ENCODE measurements around the gene NEDD4. TPM values are rescaled to one million over a fixed set of nuclear protein-coding genes. Genes with fewer than 3 reads are reported as not detected.
"Not testable (repeated sequence)": the region's sequence is repeated elsewhere in the genome, so short reads cannot be mapped to it uniquely, and the experiment has no call there.

The NEDD4 gene
- total RNA-seq, 2 experiments from 2014 or later = 18.5 to 18.7 TPM

- no peaks in the 10 kb centered on the region for H3K36me3 Mint-ChIP-seq
- POLR2A ChIA-PET = no interaction called here
- CTCF ChIA-PET = no interaction called here
- DNase-seq = no peak
- H3K27ac Mint-ChIP-seq = no peak overlapping the region
- H3K27me3 Mint-ChIP-seq = no peaks in the 10 kb centered on the region
- H3K4me3 Mint-ChIP-seq = no peak overlapping the region
- H3K4me1 Mint-ChIP-seq (ENCODE audit: low read depth) = no peaks in the 10 kb centered on the region
- intact Hi-C loops (cut with micrococcal nuclease) = no loop called here
- H3K9me3 Mint-ChIP-seq = no peaks in the 10 kb centered on the region
Observed at GRCh38 chr15:56031402-56031801, 38.0 kb upstream of the NEDD4 start.

- Mint-ChIP-seq H3K4me3 (no peak overlapping the region), H3K9me3 (peaks cover 3% of the 10 kb centered on the region), H3K4me1 (ENCODE audit: low read depth) (no peaks in the 10 kb centered on the region), H3K36me3 (no peaks in the 10 kb centered on the region), H3K27ac (no peak overlapping the region), H3K27me3 (peaks cover under 1% of the 10 kb centered on the region)
- no peak for DNase-seq
- POLR2A ChIA-PET = no interaction called here
- CTCF ChIA-PET = no interaction called here
- intact Hi-C loops (cut with micrococcal nuclease) = no loop called here
Observed at GRCh38 chr15:56028430-56028829, 35.0 kb upstream of the NEDD4 start.

GRCh38 chr15:56023160-56023559 is 29.7 kb upstream of the NEDD4 start:
- H3K27me3 Mint-ChIP-seq = peaks cover 14% of the 10 kb centered on the region
- not testable (repeated sequence) for H3K27ac Mint-ChIP-seq, DNase-seq

GRCh38 chr15:56019819-56020486 is 26.5 kb upstream of the NEDD4 start:
- Mint-ChIP-seq H3K36me3 (peaks cover 5% of the 10 kb centered on the region), H3K27me3 (peaks cover 23% of the 10 kb centered on the region), H3K9me3 (peaks cover 13% of the 10 kb centered on the region), H3K4me1 (ENCODE audit: low read depth) (no peaks in the 10 kb centered on the region), H3K27ac (no peak overlapping the region), H3K4me3 (no peak overlapping the region)
- no peak for DNase-seq
- ChIA-PET POLR2A (no interaction called here), CTCF (interaction anchor here (0.8 kb wide), 1 partner anchor 10 kb away, joined by 3 read pairs; no protein-coding TSS in a partner anchor)
- intact Hi-C loops (cut with micrococcal nuclease) = no loop called here

More at GRCh38 chr15:56023160-56023559, 29.7 kb upstream of the NEDD4 start:
- intact Hi-C loops (cut with micrococcal nuclease); H3K4me3 Mint-ChIP-seq; H3K4me1 Mint-ChIP-seq (ENCODE audit: low read depth); CTCF ChIA-PET; H3K9me3 Mint-ChIP-seq; POLR2A ChIA-PET; H3K36me3 Mint-ChIP-seq: not testable (repeated sequence)

- Mint-ChIP-seq H3K27me3 (peaks cover 23% of the 10 kb centered on the region), H3K4me3 (no peak overlapping the region), H3K27ac (no peak overlapping the region), H3K9me3 (peaks cover 19% of the 10 kb centered on the region), H3K4me1 (ENCODE audit: low read depth) (no peaks in the 10 kb centered on the region), H3K36me3 (peaks cover 5% of the 10 kb centered on the region)
- no peak for DNase-seq
- ChIA-PET POLR2A (no interaction called here), CTCF (interaction anchor here (0.7 to 0.8 kb wide), 2 partner anchors 11 to 34 kb away, joined by 3 read pairs; no protein-coding TSS in a partner anchor)
- intact Hi-C loops (cut with micrococcal nuclease) = no loop called here
Observed at GRCh38 chr15:56019060-56019793, 25.8 kb upstream of the NEDD4 start.

- ChIA-PET CTCF (interaction anchor here (1.3 kb wide), 1 partner anchor 20 kb away, joined by 3 read pairs; no protein-coding TSS in a partner anchor), POLR2A (no interaction called here)
- Mint-ChIP-seq H3K36me3 (peaks cover 7% of the 10 kb centered on the region), H3K4me3 (no peak overlapping the region), H3K27ac (no peak overlapping the region), H3K4me1 (ENCODE audit: low read depth) (no peaks in the 10 kb centered on the region), H3K27me3 (peaks cover 20% of the 10 kb centered on the region), H3K9me3 (peaks cover 27% of the 10 kb centered on the region)
- intact Hi-C loops (cut with micrococcal nuclease) = no loop called here
- DNase-seq = no peak
Observed at GRCh38 chr15:56017920-56018319, 24.5 kb upstream of the NEDD4 start.

- no peak for DNase-seq
- Mint-ChIP-seq H3K27me3 (peaks cover 16% of the 10 kb centered on the region), H3K36me3 (peaks cover 7% of the 10 kb centered on the region), H3K4me1 (ENCODE audit: low read depth) (no peaks in the 10 kb centered on the region), H3K9me3 (peaks cover 27% of the 10 kb centered on the region), H3K4me3 (no peak overlapping the region), H3K27ac (no peak overlapping the region)
- ChIA-PET POLR2A (no interaction called here), CTCF (interaction anchor here (1.3 kb wide), 1 partner anchor 20 kb away, joined by 3 read pairs; no protein-coding TSS in a partner anchor)
- intact Hi-C loops (cut with micrococcal nuclease) = no loop called here
Observed at GRCh38 chr15:56017511-56017910, 24.1 kb upstream of the NEDD4 start.

GRCh38 chr15:56016281-56016680 is 22.9 kb upstream of the NEDD4 start:
- H3K4me3 Mint-ChIP-seq = no peak overlapping the region
- peaks cover 27% of the 10 kb centered on the region for H3K9me3 Mint-ChIP-seq
- H3K27me3 Mint-ChIP-seq = peaks cover 15% of the 10 kb centered on the region
- CTCF ChIA-PET = interaction anchor here (1.0 kb wide), 1 partner anchor 37 kb away, joined by 3 read pairs; no protein-coding TSS in a partner anchor
- no peak for DNase-seq
- intact Hi-C loops (cut with micrococcal nuclease) = no loop called here
- H3K36me3 Mint-ChIP-seq = peaks cover 7% of the 10 kb centered on the region
- no peaks in the 10 kb centered on the region for H3K4me1 Mint-ChIP-seq (ENCODE audit: low read depth)
- POLR2A ChIA-PET = interaction anchor here (0.6 kb wide), 1 partner anchor 1197 kb away, joined by 3 read pairs; no protein-coding TSS in a partner anchor
- H3K27ac Mint-ChIP-seq = no peak overlapping the region

- Mint-ChIP-seq H3K27me3 (peaks cover 11% of the 10 kb centered on the region), H3K27ac (no peak overlapping the region), H3K4me1 (ENCODE audit: low read depth) (no peaks in the 10 kb centered on the region), H3K4me3 (no peak overlapping the region), H3K36me3 (peaks cover 7% of the 10 kb centered on the region), H3K9me3 (peaks cover 27% of the 10 kb centered on the region)
- POLR2A ChIA-PET = no interaction called here
- intact Hi-C loops (cut with micrococcal nuclease) = no loop called here
- CTCF ChIA-PET = no interaction called here
- DNase-seq = no peak
Observed at GRCh38 chr15:56014677-56015076, 21.3 kb upstream of the NEDD4 start.

- H3K27ac Mint-ChIP-seq; H3K27me3 Mint-ChIP-seq; CTCF ChIA-PET; H3K4me1 Mint-ChIP-seq (ENCODE audit: low read depth); H3K4me3 Mint-ChIP-seq; intact Hi-C loops (cut with micrococcal nuclease); H3K36me3 Mint-ChIP-seq; DNase-seq; POLR2A ChIA-PET; H3K9me3 Mint-ChIP-seq: not testable (repeated sequence)
Observed at GRCh38 chr15:56007053-56007452, 13.6 kb upstream of the NEDD4 start.

- H3K4me1 Mint-ChIP-seq (ENCODE audit: low read depth); H3K27me3 Mint-ChIP-seq; DNase-seq; POLR2A ChIA-PET; H3K9me3 Mint-ChIP-seq; H3K4me3 Mint-ChIP-seq; H3K27ac Mint-ChIP-seq; H3K36me3 Mint-ChIP-seq; intact Hi-C loops (cut with micrococcal nuclease); CTCF ChIA-PET: not testable (repeated sequence)
Observed at GRCh38 chr15:56006371-56006770, 13.0 kb upstream of the NEDD4 start.

GRCh38 chr15:56004281-56004680 is 10.9 kb upstream of the NEDD4 start:
- DNase-seq; H3K27ac Mint-ChIP-seq; CTCF ChIA-PET; POLR2A ChIA-PET; intact Hi-C loops (cut with micrococcal nuclease); H3K36me3 Mint-ChIP-seq; H3K4me3 Mint-ChIP-seq; H3K9me3 Mint-ChIP-seq; H3K4me1 Mint-ChIP-seq (ENCODE audit: low read depth); H3K27me3 Mint-ChIP-seq: not testable (repeated sequence)

- H3K36me3 Mint-ChIP-seq; H3K27ac Mint-ChIP-seq; DNase-seq; H3K4me3 Mint-ChIP-seq; CTCF ChIA-PET; H3K27me3 Mint-ChIP-seq; POLR2A ChIA-PET; intact Hi-C loops (cut with micrococcal nuclease); H3K4me1 Mint-ChIP-seq (ENCODE audit: low read depth); H3K9me3 Mint-ChIP-seq: not testable (repeated sequence)
Observed at GRCh38 chr15:56003777-56004176, 10.4 kb upstream of the NEDD4 start.

All from activated CD4-positive, alpha-beta memory T cell treated with anti-CD3 and anti-CD28 coated beads for 36 hours (primary cell).